Measurements from ENCODE around the gene OOSP1.

The OOSP1 gene

DNA sequence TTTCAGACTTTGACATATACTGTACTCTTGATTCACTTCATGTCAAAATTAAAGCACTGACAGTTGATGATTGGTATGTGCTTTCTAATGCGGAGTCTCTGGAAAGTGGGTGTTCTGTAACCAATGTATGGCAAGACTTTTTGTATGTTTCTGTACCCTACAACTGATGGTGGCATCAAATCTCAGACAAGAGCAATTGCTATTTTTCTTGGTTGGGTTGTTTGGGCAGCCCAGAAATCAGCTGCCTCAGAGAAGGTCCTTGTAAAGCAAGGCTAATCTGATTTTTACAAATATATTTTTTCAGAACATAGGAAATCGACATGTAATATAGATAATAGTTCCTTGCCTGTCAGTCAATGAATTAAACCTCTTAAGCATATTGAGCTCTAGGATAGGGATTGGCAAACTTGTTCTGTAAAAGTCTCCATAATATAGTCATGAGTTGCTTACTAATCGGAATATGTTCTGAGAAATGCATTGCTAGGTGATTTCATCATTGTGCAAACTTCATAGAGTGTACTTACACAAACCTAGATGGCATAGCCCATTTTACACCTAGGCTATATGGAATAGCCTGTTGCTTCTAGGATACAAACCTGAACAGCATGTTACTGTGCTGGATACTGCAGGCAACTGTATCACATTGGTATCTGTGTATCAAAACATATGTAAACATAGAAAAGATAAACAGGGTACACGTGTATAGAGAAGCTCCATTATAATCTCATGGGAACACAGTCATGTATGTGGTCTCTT, 15.4 kb downstream of the OOSP1 start:
- no peaks in the 10 kb centered on the region for H3K36me3 Mint-ChIP-seq (ENCODE audit: low read depth)
- no peak overlapping the region for H3K27ac Mint-ChIP-seq
- TF ChIP-seq, protein P1, sequence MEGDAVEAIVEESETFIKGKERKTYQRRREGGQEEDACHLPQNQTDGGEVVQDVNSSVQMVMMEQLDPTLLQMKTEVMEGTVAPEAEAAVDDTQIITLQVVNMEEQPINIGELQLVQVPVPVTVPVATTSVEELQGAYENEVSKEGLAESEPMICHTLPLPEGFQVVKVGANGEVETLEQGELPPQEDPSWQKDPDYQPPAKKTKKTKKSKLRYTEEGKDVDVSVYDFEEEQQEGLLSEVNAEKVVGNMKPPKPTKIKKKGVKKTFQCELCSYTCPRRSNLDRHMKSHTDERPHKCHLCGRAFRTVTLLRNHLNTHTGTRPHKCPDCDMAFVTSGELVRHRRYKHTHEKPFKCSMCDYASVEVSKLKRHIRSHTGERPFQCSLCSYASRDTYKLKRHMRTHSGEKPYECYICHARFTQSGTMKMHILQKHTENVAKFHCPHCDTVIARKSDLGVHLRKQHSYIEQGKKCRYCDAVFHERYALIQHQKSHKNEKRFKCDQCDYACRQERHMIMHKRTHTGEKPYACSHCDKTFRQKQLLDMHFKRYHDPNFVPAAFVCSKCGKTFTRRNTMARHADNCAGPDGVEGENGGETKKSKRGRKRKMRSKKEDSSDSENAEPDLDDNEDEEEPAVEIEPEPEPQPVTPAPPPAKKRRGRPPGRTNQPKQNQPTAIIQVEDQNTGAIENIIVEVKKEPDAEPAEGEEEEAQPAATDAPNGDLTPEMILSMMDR (IDR thresholded peaks at IDR 0.05) = no peak
- H3K4me3 Mint-ChIP-seq = no peak overlapping the region
- H3K9me3 Mint-ChIP-seq = no peaks in the 10 kb centered on the region
- H3K27me3 Mint-ChIP-seq (ENCODE audit: low read depth, poor library complexity) = no peaks in the 10 kb centered on the region
- H3K4me1 Mint-ChIP-seq = no peaks in the 10 kb centered on the region
- no peak for DNase-seq

DNA sequence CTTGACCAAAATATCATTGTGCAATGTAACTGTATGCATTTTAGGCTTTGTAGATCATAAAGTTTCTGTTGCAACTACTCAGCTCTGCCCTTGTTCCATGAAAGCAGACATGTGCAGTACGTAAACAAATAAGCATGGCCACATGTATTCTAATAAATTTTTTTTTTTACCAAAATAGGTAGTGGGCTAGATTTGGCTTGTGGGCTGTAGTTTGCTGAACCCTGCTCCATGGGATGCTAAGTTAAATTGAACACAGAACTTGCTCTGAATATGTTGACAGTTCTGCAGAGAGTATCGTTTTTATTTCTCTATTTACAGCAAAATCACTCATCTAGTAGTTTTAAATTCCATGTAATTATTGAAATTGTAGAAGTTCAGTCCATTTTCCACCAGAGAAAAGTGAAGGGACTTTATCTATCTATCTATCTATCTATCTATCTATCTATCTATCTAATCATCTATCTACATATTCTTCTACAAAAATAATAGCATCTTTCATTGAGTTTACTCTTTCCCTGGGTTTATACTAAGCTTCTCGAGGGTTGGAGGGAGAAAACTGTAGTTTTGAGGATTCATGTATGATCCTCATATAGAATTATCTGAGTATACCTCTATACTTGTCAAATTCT, 16.1 kb downstream of the OOSP1 start:
- Mint-ChIP-seq H3K27me3 (ENCODE audit: low read depth, poor library complexity) (no peaks in the 10 kb centered on the region), H3K36me3 (ENCODE audit: low read depth) (no peaks in the 10 kb centered on the region), H3K9me3 (no peaks in the 10 kb centered on the region), H3K4me1 (no peaks in the 10 kb centered on the region), H3K27ac (no peak overlapping the region), H3K4me3 (no peak overlapping the region)
- TF ChIP-seq, protein P1 (IDR thresholded peaks at IDR 0.05) = no peak
- no peak for DNase-seq

DNA sequence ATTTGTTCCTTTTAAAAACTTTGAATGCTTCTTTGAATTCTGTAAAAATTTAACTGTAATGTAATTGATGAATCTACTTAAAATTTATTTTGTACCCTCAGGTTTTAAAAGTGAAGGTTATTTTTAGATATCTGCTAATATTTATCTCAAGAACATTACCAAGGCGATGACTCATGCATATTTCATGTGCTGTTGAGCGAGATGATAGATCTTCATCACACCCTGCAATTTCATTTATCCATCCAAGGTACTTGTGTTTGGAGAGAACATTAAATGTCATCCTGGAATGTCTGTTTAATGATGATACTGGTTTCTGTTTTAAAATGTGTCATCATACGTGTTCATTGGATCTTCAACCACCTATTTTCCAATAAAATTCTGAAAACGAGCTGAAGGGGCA, 18.9 kb downstream of the OOSP1 start:
- Mint-ChIP-seq H3K27ac (no peak overlapping the region), H3K4me3 (no peak overlapping the region), H3K27me3 (ENCODE audit: low read depth, poor library complexity) (no peaks in the 10 kb centered on the region), H3K9me3 (no peaks in the 10 kb centered on the region), H3K36me3 (ENCODE audit: low read depth) (no peaks in the 10 kb centered on the region), H3K4me1 (no peaks in the 10 kb centered on the region)
- no peak for DNase-seq
- TF ChIP-seq, protein P1 (IDR thresholded peaks at IDR 0.05) = no peak

DNA sequence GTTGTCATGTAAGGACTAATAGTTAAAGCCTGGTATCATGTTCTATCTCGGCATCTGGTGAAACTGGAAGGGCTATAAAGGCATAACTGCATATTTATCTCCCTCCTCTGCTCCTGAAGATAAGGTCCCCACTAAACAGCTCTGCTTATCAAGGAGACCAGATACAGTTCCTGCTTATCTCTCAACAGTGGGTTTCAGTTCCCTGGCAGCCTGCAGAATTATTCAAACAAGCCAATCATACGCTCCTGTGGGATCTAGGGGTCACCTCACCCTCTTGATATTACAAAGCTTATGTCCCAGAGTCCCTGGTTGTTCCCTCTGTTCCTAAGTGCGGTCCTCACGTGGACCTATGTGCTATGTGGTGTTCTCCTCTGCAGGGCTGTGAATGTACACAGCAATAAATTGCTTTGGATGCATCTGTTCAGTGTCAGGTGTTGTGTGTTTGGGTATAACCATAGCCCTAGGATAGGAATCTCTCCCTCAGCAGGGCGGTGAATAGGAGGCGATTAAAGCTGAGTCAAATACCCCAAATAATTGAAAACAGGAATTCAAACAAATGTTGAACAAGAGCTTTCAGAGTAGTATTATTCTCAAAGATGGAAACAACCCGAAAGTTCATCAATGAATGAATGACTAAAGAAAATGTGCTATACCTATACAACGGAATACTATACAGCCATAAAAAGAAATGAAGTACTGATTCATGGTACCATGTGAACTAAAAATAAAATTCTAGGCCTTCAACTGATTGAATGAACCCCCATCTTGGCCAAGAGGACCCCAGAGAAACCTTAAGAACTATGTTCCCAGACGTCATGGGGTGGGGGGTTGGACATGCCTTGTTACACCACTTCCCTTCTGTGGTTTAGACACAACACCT, 22.5 kb downstream of the OOSP1 start:
- TF ChIP-seq, protein P1 (IDR thresholded peaks at IDR 0.05) = no peak
- Mint-ChIP-seq H3K9me3 (no peaks in the 10 kb centered on the region), H3K4me1 (no peaks in the 10 kb centered on the region), H3K27ac (no peak overlapping the region), H3K4me3 (no peak overlapping the region), H3K27me3 (ENCODE audit: low read depth, poor library complexity) (no peaks in the 10 kb centered on the region), H3K36me3 (ENCODE audit: low read depth) (no peaks in the 10 kb centered on the region)
- no peak for DNase-seq

DNA sequence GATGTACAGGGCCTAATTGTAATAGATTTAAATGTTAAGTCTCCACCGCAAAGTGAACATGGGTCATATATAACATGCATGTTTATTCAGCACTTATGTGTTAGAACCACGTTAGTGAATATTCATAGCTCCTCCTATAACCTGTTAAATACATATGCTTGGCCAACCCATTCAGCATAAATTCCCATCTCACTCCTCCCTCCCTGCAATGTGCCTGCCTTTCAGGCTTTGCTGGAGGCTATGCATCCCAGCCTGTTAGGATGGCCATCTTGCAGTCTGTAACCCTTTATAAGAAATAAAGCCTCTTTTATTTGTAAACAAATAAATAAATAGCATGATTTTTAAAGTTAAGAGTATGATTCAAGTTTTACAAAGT, 23.9 kb downstream of the OOSP1 start:
- TF ChIP-seq, protein P1 (IDR thresholded peaks at IDR 0.05) = no peak
- H3K27ac Mint-ChIP-seq = no peak overlapping the region
- no peaks in the 10 kb centered on the region for H3K27me3 Mint-ChIP-seq (ENCODE audit: low read depth, poor library complexity)
- H3K4me3 Mint-ChIP-seq = no peak overlapping the region
- DNase-seq = no peak
- no peaks in the 10 kb centered on the region for H3K9me3 Mint-ChIP-seq
- no peaks in the 10 kb centered on the region for H3K4me1 Mint-ChIP-seq
- H3K36me3 Mint-ChIP-seq (ENCODE audit: low read depth) = no peaks in the 10 kb centered on the region
